MM.1S (cell line): ENCODE measurements around the gene CCND1.

Experiments used
- DNase-seq: peaks from one replicate; pipeline ENCODE4 v3.0.0-alpha.2; 2015
- H2AFZ ChIP-seq: fragments of 300-600 bp; sonication (generic); 2 replicates; pipeline ENCODE4 v1.6.0; 2016; ENCODE audit warnings: antibody characterized with exemption, low read length
- H3F3A ChIP-seq: fragments of 300-600 bp; sonication (generic); 2 replicates; pipeline ENCODE4 v1.6.1; 2016; ENCODE audit warnings: mild to moderate bottlenecking, antibody characterized with exemption, low read length, moderate library complexity, mixed read lengths; ENCODE audit not compliant: insufficient read depth
- H3K27ac ChIP-seq: fragments of 300-600 bp; sonication (generic); 2 replicates; pipeline ENCODE4 v1.5.1; 2016; ENCODE audit warnings: mild to moderate bottlenecking, low read length
- H3K27me3 ChIP-seq: fragments of 300-600 bp; sonication (generic); replicated peaks from 2 replicates; pipeline ENCODE4 v1.6.0; 2016; ENCODE audit warnings: low read length; ENCODE audit not compliant: insufficient read depth
- H3K36me3 ChIP-seq: fragments of 300-600 bp; sonication (generic); replicated peaks from 2 replicates; pipeline ENCODE4 v1.6.1; 2016; ENCODE audit warnings: mild to moderate bottlenecking, low read length, mixed read lengths; ENCODE audit not compliant: insufficient read depth
- H3K4me1 ChIP-seq: fragments of 300-600 bp; sonication (generic); 2 replicates; pipeline ENCODE4 v1.6.1; 2016; ENCODE audit warnings: low read length, mixed read lengths
- H3K4me2 ChIP-seq: fragments of 300-600 bp; sonication (generic); 2 replicates; pipeline ENCODE4 v1.6.0; 2016; ENCODE audit warnings: low read depth, low read length
- H3K4me3 ChIP-seq: fragments of 300-600 bp; sonication (generic); 2 replicates; pipeline ENCODE4 v1.5.1; 2016; ENCODE audit warnings: low read length, mixed read lengths
- H3K79me2 ChIP-seq: fragments of 300-600 bp; sonication (generic); 2 replicates; pipeline ENCODE4 v1.6.1; 2016; ENCODE audit warnings: mixed run types, low read length, mixed read lengths
- H3K9ac ChIP-seq: fragments of 300-600 bp; sonication (generic); 2 replicates; pipeline ENCODE4 v1.6.1; 2016; ENCODE audit warnings: low read length, mixed read lengths
- H3K9me2 ChIP-seq: fragments of 300-600 bp; sonication (generic); replicated peaks from 2 replicates; pipeline ENCODE4 v1.6.1; 2016; ENCODE audit warnings: mild to moderate bottlenecking, low read length, mixed read lengths; ENCODE audit not compliant: insufficient read depth
- H3K9me3 ChIP-seq: fragments of 300-600 bp; sonication (generic); replicated peaks from 2 replicates; pipeline ENCODE4 v1.6.1; 2016; ENCODE audit warnings: mild to moderate bottlenecking, low read length, mixed read lengths; ENCODE audit not compliant: insufficient read depth
- H4K20me1 ChIP-seq: fragments of 300-600 bp; sonication (generic); 2 replicates; pipeline ENCODE4 v1.6.1; 2016; ENCODE audit warnings: mild to moderate bottlenecking, low read length, moderate library complexity, mixed read lengths; ENCODE audit not compliant: insufficient read depth
- CTCF ChIP-seq: fragments of 300-600 bp; sonication (generic); IDR thresholded peaks from 2 replicates; pipeline ENCODE4 v1.5.1; 2016; ENCODE audit warnings: antibody characterized with exemption, low read length, mixed read lengths
- EZH2 ChIP-seq: fragments of 300-600 bp; sonication (generic); optimal IDR thresholded peaks from 2 replicates; pipeline ENCODE3; 2017; ENCODE audit warnings: low read depth, mild to moderate bottlenecking, antibody characterized with exemption, low read length, mixed read lengths
- EZH2phosphoT487 ChIP-seq: fragments of 300-600 bp; sonication (generic); IDR thresholded peaks from 2 replicates; pipeline ENCODE4 v1.6.1; 2018; ENCODE audit warnings: antibody characterized with exemption, low read length

CCND1 gene

GRCh38 chr11:69696749-69697468 is 56.0 kb downstream of the CCND1 start:
- Histone ChIP-seq H3K79me2 (no peaks in the 10 kb centered on the region), H4K20me1 (no peaks in the 10 kb centered on the region), H2AFZ (no peak overlapping the region), H3K9me3 (no peaks in the 10 kb centered on the region), H3K4me3 (no peak overlapping the region), H3F3A (no peaks in the 10 kb centered on the region), H3K27me3 (peaks cover 93% of the 10 kb centered on the region), H3K9me2 (no peaks in the 10 kb centered on the region), H3K27ac (no peak overlapping the region), H3K4me2 (no peak overlapping the region), H3K36me3 (no peaks in the 10 kb centered on the region), H3K4me1 (no peaks in the 10 kb centered on the region), H3K9ac (no peak overlapping the region)
- DNase-seq, result no peak
- TF ChIP-seq EZH2phosphoT487, result no peak
- TF ChIP-seq CTCF, result no peak
- TF ChIP-seq EZH2, result no peak

- DNase-seq, result no peak
- Histone ChIP-seq H3F3A (no peaks in the 10 kb centered on the region), H3K36me3 (no peaks in the 10 kb centered on the region), H3K4me2 (no peak overlapping the region), H4K20me1 (no peaks in the 10 kb centered on the region), H3K4me1 (no peaks in the 10 kb centered on the region), H3K27me3 (peaks cover 93% of the 10 kb centered on the region), H3K9me3 (no peaks in the 10 kb centered on the region), H3K9me2 (no peaks in the 10 kb centered on the region), H2AFZ (no peak overlapping the region), H3K4me3 (no peak overlapping the region), H3K9ac (no peak overlapping the region), H3K27ac (no peak overlapping the region), H3K79me2 (no peaks in the 10 kb centered on the region)
- no peak for TF ChIP-seq EZH2
- TF ChIP-seq CTCF, result no peak
- no peak for TF ChIP-seq EZH2phosphoT487
These were observed 56.5 kb downstream of the CCND1 start for GRCh38 chr11:69697469-69697843.

GRCh38 chr11:69697861-69698260 is 56.9 kb downstream of the CCND1 start:
- Histone ChIP-seq H3K27me3 (peaks cover 93% of the 10 kb centered on the region), H3K79me2 (no peaks in the 10 kb centered on the region)

More at GRCh38 chr11:69697861-69698260, 56.9 kb downstream of the CCND1 start:
- Histone ChIP-seq H3K4me1 (no peaks in the 10 kb centered on the region), H3K4me2 (no peak overlapping the region), H3K36me3 (no peaks in the 10 kb centered on the region), H4K20me1 (no peaks in the 10 kb centered on the region), H3K27ac (no peak overlapping the region), H3K9me2 (no peaks in the 10 kb centered on the region), H2AFZ (no peak overlapping the region), H3K4me3 (no peak overlapping the region), H3F3A (no peaks in the 10 kb centered on the region), H3K9ac (no peak overlapping the region), H3K9me3 (no peaks in the 10 kb centered on the region)
- TF ChIP-seq EZH2 (no peak), CTCF (no peak), EZH2phosphoT487 (no peak)
- DNase-seq, result no peak
